Natural killer cell (primary cell): ENCODE measurements around the gene PDYN. TPM values are rescaled to one million over a fixed set of nuclear protein-coding genes. Genes with fewer than 3 reads are reported as not detected.

ENCODE experiments used
- ATAC-seq, 3 donors: fragments of 150-1000 bp in 2 of 3; fragments of 200-7000 bp in 1 of 3; cut with Tn5 transposase; 1 replicate in 1 of 3; 2 replicates in 2 of 3; pipeline ENCODE4 v1.10.0; 2021; ENCODE audit warnings: mild to moderate bottlenecking in 2 of 3, moderate library complexity in 2 of 3
- DNase-seq, 2 donors: peaks; one replicate each; pipeline versions ENCODE4 v3.0.0 to v3.0.0-alpha.2; 2013 to 2021; ENCODE audit warnings: mixed read lengths in 1 of 2
- H3K27ac ChIP-seq: one replicate; pipeline ENCODE4 v1.5.1; 2013; ENCODE audit warnings: mild to moderate bottlenecking, low read length
- H3K27me3 ChIP-seq: one replicate; pipeline ENCODE4 v1.6.1; 2013; ENCODE audit warnings: low read length; ENCODE audit not compliant: control insufficient read depth, insufficient read depth
- H3K36me3 ChIP-seq: one replicate; pipeline ENCODE4 v1.6.1; 2013; ENCODE audit warnings: low read length; ENCODE audit not compliant: control insufficient read depth, insufficient read depth
- H3K4me1 ChIP-seq: one replicate; pipeline ENCODE4 v1.6.1; 2013; ENCODE audit warnings: low read length; ENCODE audit not compliant: control insufficient read depth, insufficient read depth
- H3K4me3 ChIP-seq: one replicate; pipeline ENCODE4 v1.5.1; 2013; ENCODE audit warnings: low read length
- H3K9me3 ChIP-seq: one replicate; pipeline ENCODE4 v1.6.1; 2013; ENCODE audit warnings: low read length; ENCODE audit not compliant: control insufficient read depth, insufficient read depth
- H3K27ac Mint-ChIP-seq, 2 donors: one replicate each; pipeline ENCODE4 v1.8.0; 2022; ENCODE audit warnings: mild to moderate bottlenecking in 2 of 2, mixed read lengths in 2 of 2, moderate library complexity in 1 of 2
- H3K27me3 Mint-ChIP-seq, 2 donors: one replicate each; pipeline ENCODE4 v1.8.0; 2022; ENCODE audit warnings: low read depth in 2 of 2, mixed read lengths in 2 of 2
- H3K36me3 Mint-ChIP-seq: one replicate; pipeline ENCODE4 v1.8.0; 2022; ENCODE audit warnings: mixed read lengths
- H3K4me1 Mint-ChIP-seq, 2 donors: one replicate each; pipeline ENCODE4 v1.8.0; 2022; ENCODE audit warnings: mixed read lengths in 2 of 2
- H3K4me3 Mint-ChIP-seq: one replicate; pipeline ENCODE4 v1.8.0; 2022; ENCODE audit warnings: mild to moderate bottlenecking, moderate library complexity, mixed read lengths
- H3K9me3 Mint-ChIP-seq, 2 donors: one replicate each; pipeline ENCODE4 v1.8.0; 2022; ENCODE audit warnings: mixed read lengths in 2 of 2
- CTCF ChIP-seq: fragments of 200-600 bp; IDR thresholded peaks from one replicate; pipeline ENCODE4 v1.8.0; 2022; ENCODE audit warnings: antibody characterized with exemption
- WGBS: methylation state at CpG from one replicate; pipeline ENCODE4 v1.1.7; 2013; ENCODE audit warnings: missing lambda C conversion rate; ENCODE audit not compliant: insufficient coverage; 5-methylcytosine and 5-hydroxymethylcytosine counted together
- intact Hi-C: fragments of 100-400 bp; cut with micrococcal nuclease; formaldehyde crosslinking; loops from one replicate; pipeline ENCODE4 v1.14.2; 2022
- total RNA-seq, 4 donors: library from RNA; stranded (reverse); fragments of 120-200 nt in 1 of 4; gene quantifications; one replicate each; pipeline versions ENCODE4 v1.2.3 to v1.2.4, GENCODE V29; 2013 to 2022

The PDYN gene
- total RNA-seq, 3 donors from 2014 or later (not counting 1 experiment from before 2014, with no cell fraction given) = not detected

DNA sequence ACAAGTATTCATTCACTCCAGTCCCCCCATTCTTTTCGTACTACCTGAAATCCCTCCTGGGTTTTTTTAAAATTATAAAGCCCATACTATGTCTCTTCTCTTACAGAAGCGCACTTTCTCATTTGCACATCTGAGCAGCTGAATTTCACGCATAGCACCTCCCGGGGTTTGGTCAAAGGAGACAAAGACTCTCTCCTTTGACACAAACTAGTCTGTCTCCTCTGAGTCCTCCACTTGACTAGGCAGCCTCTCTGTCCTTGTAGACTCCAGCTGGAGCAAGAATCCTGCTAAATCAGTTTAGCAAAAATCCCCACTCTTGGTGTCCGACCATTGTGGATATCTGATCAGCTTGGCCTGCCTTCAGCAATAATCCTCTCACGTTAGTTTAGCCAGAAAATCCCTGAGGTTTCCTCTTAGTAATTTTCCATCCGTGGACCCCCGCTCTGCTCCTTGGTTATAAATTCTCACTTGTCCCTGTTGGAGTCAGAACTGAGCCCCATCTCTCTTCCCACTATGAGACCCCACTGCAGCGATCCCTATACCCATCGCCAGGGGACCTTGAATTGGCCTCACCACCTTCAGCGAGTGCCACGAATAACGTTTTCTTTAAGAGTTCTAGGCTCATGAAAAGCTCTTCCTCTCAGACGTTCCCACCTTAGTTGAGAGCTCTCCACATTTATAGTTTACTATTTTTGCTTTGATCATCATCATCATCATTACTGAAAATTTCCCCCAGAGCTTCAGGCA, 29.0 kb downstream of the PDYN start:
- Histone ChIP-seq H3K4me1 (peaks cover 18% of the 10 kb centered on the region), H3K4me3 (no peak overlapping the region), H3K36me3 (no peaks in the 10 kb centered on the region), H3K27ac (no peak overlapping the region), H3K9me3 (no peaks in the 10 kb centered on the region), H3K27me3 (no peaks in the 10 kb centered on the region)
- DNase-seq (peak in 1 of 2 donors; percentile 15), ATAC-seq (no peak)
- Mint-ChIP-seq H3K4me1 (peaks cover 6 to 9% of the 10 kb centered on the region in 2 donors), H3K4me3 (no peak overlapping the region), H3K27ac (no peak overlapping the region), H3K9me3 (no peaks in the 10 kb centered on the region), H3K36me3 (no peaks in the 10 kb centered on the region), H3K27me3 (peaks cover 15 to 34% of the 10 kb centered on the region in 2 donors)
- 69% methylated on average over 14 of the region's 14 CpGs for WGBS
- intact Hi-C loops = loop anchor here (1.0 kb wide), 1 partner anchor 207 kb away; no protein-coding TSS in a partner anchor
- no peak for TF ChIP-seq CTCF

DNA sequence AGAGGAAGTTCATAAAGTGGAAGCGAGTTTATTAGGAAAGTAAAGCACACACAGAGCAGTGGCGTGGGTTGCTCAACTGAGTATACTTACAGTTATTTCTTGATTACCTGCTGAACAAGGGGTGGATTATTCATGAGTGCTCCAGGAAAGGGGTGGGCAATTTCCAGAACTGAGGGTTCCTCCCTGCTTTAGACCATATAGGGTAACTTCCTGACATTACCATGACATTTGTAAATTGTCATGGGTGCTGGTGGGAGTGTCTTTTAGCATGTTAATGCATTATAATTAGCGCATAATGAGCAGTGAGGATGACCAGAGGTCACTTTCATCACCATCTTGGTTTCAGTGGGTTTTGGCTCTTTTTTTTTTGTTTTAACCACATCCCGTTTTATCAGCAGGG, 29.8 kb downstream of the PDYN start:
- no peaks in the 10 kb centered on the region for H3K36me3 Mint-ChIP-seq
- Histone ChIP-seq H3K27ac (no peak overlapping the region), H3K27me3 (no peaks in the 10 kb centered on the region), H3K4me3 (no peak overlapping the region), H3K9me3 (no peaks in the 10 kb centered on the region), H3K36me3 (no peaks in the 10 kb centered on the region), H3K4me1 (peaks cover 18% of the 10 kb centered on the region)
- H3K27ac Mint-ChIP-seq = no peak overlapping the region
- no peaks in the 10 kb centered on the region for H3K9me3 Mint-ChIP-seq
- no peak for DNase-seq
- peaks cover 6 to 9% of the 10 kb centered on the region in 2 donors for H3K4me1 Mint-ChIP-seq
- 85% methylated on average over 4 of the region's 4 CpGs for WGBS
- intact Hi-C loops = no loop called here
- H3K4me3 Mint-ChIP-seq = no peak overlapping the region
- no peak for ATAC-seq
- peaks cover 19 to 39% of the 10 kb centered on the region in 2 donors for H3K27me3 Mint-ChIP-seq
- no peak for TF ChIP-seq CTCF

DNA sequence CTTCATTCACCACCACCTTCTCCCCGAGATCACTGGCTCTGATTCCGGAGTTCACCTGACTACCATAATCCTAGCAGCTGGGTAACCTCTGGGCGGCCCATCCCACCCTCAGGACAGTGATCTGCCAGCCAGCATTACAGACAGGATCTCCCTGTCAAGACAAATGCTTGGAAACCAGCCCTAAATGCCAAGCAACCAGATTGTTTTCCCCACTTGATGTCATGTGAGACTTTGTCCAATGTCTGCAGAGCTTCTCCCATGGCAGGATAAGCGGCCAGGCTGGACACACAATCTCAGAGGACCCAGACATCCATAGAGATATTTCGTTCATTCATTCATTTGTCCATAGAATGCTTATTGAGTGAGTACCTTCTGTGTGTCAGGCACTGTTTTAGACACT, 32.5 kb downstream of the PDYN start:
- Histone ChIP-seq H3K27me3 (no peaks in the 10 kb centered on the region), H3K36me3 (no peaks in the 10 kb centered on the region), H3K4me3 (no peak overlapping the region), H3K27ac (no peak overlapping the region), H3K9me3 (no peaks in the 10 kb centered on the region), H3K4me1 (peaks cover 18% of the 10 kb centered on the region)
- Mint-ChIP-seq H3K27ac (no peak overlapping the region), H3K9me3 (no peaks in the 10 kb centered on the region), H3K27me3 (peaks cover 23 to 53% of the 10 kb centered on the region in 2 donors), H3K36me3 (no peaks in the 10 kb centered on the region), H3K4me1 (peaks cover 6 to 9% of the 10 kb centered on the region in 2 donors), H3K4me3 (no peak overlapping the region)
- TF ChIP-seq CTCF = no peak
- intact Hi-C loops = no loop called here
- ATAC-seq = no peak
- WGBS = 85% methylated on average over 5 of the region's 5 CpGs
- no peak for DNase-seq

GRCh38 chr20:1959156-1959555, 34.7 kb downstream of the PDYN start:
- WGBS = 100% methylated on average over 1 of the region's 2 CpGs
- no peaks in the 10 kb centered on the region for H3K9me3 Mint-ChIP-seq
- no peak overlapping the region for H3K4me3 Mint-ChIP-seq
- Histone ChIP-seq H3K4me1 (no peaks in the 10 kb centered on the region), H3K27me3 (no peaks in the 10 kb centered on the region), H3K27ac (no peak overlapping the region), H3K36me3 (no peaks in the 10 kb centered on the region), H3K4me3 (no peak overlapping the region), H3K9me3 (no peaks in the 10 kb centered on the region)
- no peaks in the 10 kb centered on the region for H3K4me1 Mint-ChIP-seq
- H3K36me3 Mint-ChIP-seq = no peaks in the 10 kb centered on the region
- no peak for TF ChIP-seq CTCF
- no peak for DNase-seq
- ATAC-seq = no peak
- intact Hi-C loops = no loop called here
- no peak overlapping the region for H3K27ac Mint-ChIP-seq
- H3K27me3 Mint-ChIP-seq = peaks cover 22 to 37% of the 10 kb centered on the region in 2 donors
